HG03469 (cell line): ENCODE measurements around the gene OTOGL.
A peak's percentile ranks its signal among the peaks of the same experiment; 100 is the strongest.
"Not testable (repeated sequence)": the region's sequence is repeated elsewhere in the genome, so short reads cannot be mapped to it uniquely, and the experiment has no call there.

Experiments used
- ATAC-seq: cut with Tn5 transposase; IDR thresholded peaks from one replicate; pipeline ENCODE4 v1.9.1; 2021; ENCODE audit warnings: mild to moderate bottlenecking, moderate library complexity, moderate number of reproducible peaks; ENCODE audit not compliant: unreplicated experiment

The OTOGL gene

GRCh38 chr12:80212938-80213645 lies 113.8 kb downstream of the OTOGL start:
- ATAC-seq: no peak

- ATAC-seq: no peak
These were observed 114.5 kb downstream of the OTOGL start for GRCh38 chr12:80213871-80214270.

- ATAC-seq: peak; percentile 74
These were observed 117.7 kb downstream of the OTOGL start for GRCh38 chr12:80217011-80217535.

GRCh38 chr12:80218925-80219324 lies 119.6 kb downstream of the OTOGL start:
- not testable (repeated sequence) for ATAC-seq

GRCh38 chr12:80219345-80219744 lies 120.0 kb downstream of the OTOGL start:
- ATAC-seq: no peak

GRCh38 chr12:80222261-80222660 lies 122.9 kb downstream of the OTOGL start:
- no peak for ATAC-seq

GRCh38 chr12:80226576-80226975 lies 127.2 kb downstream of the OTOGL start:
- ATAC-seq: no peak

GRCh38 chr12:80227904-80228303 lies 128.6 kb downstream of the OTOGL start:
- not testable (repeated sequence) for ATAC-seq

GRCh38 chr12:80230068-80230467 lies 130.7 kb downstream of the OTOGL start:
- no peak for ATAC-seq

GRCh38 chr12:80232837-80233236 lies 133.5 kb downstream of the OTOGL start:
- no peak for ATAC-seq

- ATAC-seq: no peak
These were observed 134.6 kb downstream of the OTOGL start for GRCh38 chr12:80233926-80234325.

- no peak for ATAC-seq
These were observed 135.3 kb downstream of the OTOGL start for GRCh38 chr12:80234667-80235066.

- no peak for ATAC-seq
These were observed 136.6 kb downstream of the OTOGL start for GRCh38 chr12:80235944-80236343.

GRCh38 chr12:80239867-80240266 lies 140.5 kb downstream of the OTOGL start:
- no peak for ATAC-seq

GRCh38 chr12:80241576-80242273 lies 142.4 kb downstream of the OTOGL start:
- no peak for ATAC-seq

- no peak for ATAC-seq
These were observed 143.0 kb downstream of the OTOGL start for GRCh38 chr12:80242321-80242720.

GRCh38 chr12:80249581-80249980 lies 150.2 kb downstream of the OTOGL start:
- not testable (repeated sequence) for ATAC-seq

GRCh38 chr12:80257920-80258319 lies 158.6 kb downstream of the OTOGL start:
- no peak for ATAC-seq

- no peak for ATAC-seq
These were observed 160.9 kb downstream of the OTOGL start for GRCh38 chr12:80260269-80260668.

- ATAC-seq: no peak
These were observed 162.1 kb downstream of the OTOGL start for GRCh38 chr12:80261403-80261802.

- ATAC-seq: no peak
These were observed 163.0 kb downstream of the OTOGL start for GRCh38 chr12:80262346-80262745.

GRCh38 chr12:80262771-80263170 lies 163.4 kb downstream of the OTOGL start:
- no peak for ATAC-seq
